HT1080 (cell line): ENCODE data around the gene ACAA1. TPM values are rescaled to one million over a fixed set of nuclear protein-coding genes. Genes with fewer than 3 reads are reported as not detected.
"Not testable (repeated sequence)": the region's sequence is repeated elsewhere in the genome, so short reads cannot be mapped to it uniquely, and the experiment has no call there.

Source experiments
- DNase-seq: peaks from one replicate; pipeline ENCODE4 v3.0.0-alpha.2; 2015; ENCODE audit warnings: low read depth
- total RNA-seq: library from RNA; depleted of rRNA; stranded (reverse); fragments of >200 nt; shearing (Covaris generic); gene quantifications from 2 replicates; pipeline ENCODE4 v1.2.3, GENCODE V29; 2014

The ACAA1 gene
- total RNA-seq, 1 experiment from 2014 or later, result 14.2 TPM

GRCh38 chr3:38107911-38108648 is 28.8 kb downstream of the ACAA1 start:
- no peak for DNase-seq

- DNase-seq, result no peak
Observed at GRCh38 chr3:38105525-38105924, 31.4 kb downstream of the ACAA1 start.

GRCh38 chr3:38102444-38102814 is 34.5 kb downstream of the ACAA1 start:
- DNase-seq, result no peak

GRCh38 chr3:38101811-38102443 is 35.0 kb downstream of the ACAA1 start:
- DNase-seq, result no peak

- DNase-seq, result no peak
Observed at GRCh38 chr3:38100498-38100897, 36.4 kb downstream of the ACAA1 start.

GRCh38 chr3:38099518-38099917 is 37.4 kb downstream of the ACAA1 start:
- no peak for DNase-seq

GRCh38 chr3:38098376-38098723 is 38.6 kb downstream of the ACAA1 start:
- no peak for DNase-seq

GRCh38 chr3:38097446-38098375 is 39.2 kb downstream of the ACAA1 start:
- no peak for DNase-seq

- no peak for DNase-seq
Observed at GRCh38 chr3:38095669-38096483, 41.1 kb downstream of the ACAA1 start.

- DNase-seq, result no peak
Observed at GRCh38 chr3:38094999-38095398, 41.9 kb downstream of the ACAA1 start.

GRCh38 chr3:38090453-38090852 is 46.5 kb downstream of the ACAA1 start:
- DNase-seq, result no peak

- no peak for DNase-seq
Observed at GRCh38 chr3:38089163-38089562, 47.8 kb downstream of the ACAA1 start.

- no peak for DNase-seq
Observed at GRCh38 chr3:38088126-38089078, 48.5 kb downstream of the ACAA1 start.

GRCh38 chr3:38087278-38087677 is 49.6 kb downstream of the ACAA1 start:
- DNase-seq, result not testable (repeated sequence)

GRCh38 chr3:38086496-38086895 is 50.4 kb downstream of the ACAA1 start:
- no peak for DNase-seq

- DNase-seq, result no peak
Observed at GRCh38 chr3:38085943-38086324, 51.0 kb downstream of the ACAA1 start.

GRCh38 chr3:38085311-38085942 is 51.5 kb downstream of the ACAA1 start:
- DNase-seq, result no peak

GRCh38 chr3:38084334-38085310 is 52.3 kb downstream of the ACAA1 start:
- DNase-seq, result no peak
